HUES48 (cell line): ENCODE results near the gene MTX1.
A peak's percentile ranks its signal among the peaks of the same experiment; 100 is the strongest.
"Not testable (repeated sequence)": the region's sequence is repeated elsewhere in the genome, so short reads cannot be mapped to it uniquely, and the experiment has no call there.

Experiments used
- H3K27ac ChIP-seq: one replicate; pipeline ENCODE4 v1.7.0; 2013; ENCODE audit warnings: low read depth, low read length, inconsistent platforms
- H3K27me3 ChIP-seq: 2 replicates; pipeline ENCODE4 v1.6.1; 2013; ENCODE audit warnings: mild to moderate bottlenecking, low read length; ENCODE audit not compliant: control insufficient read depth, insufficient read depth
- H3K36me3 ChIP-seq: 2 replicates; pipeline ENCODE4 v1.6.1; 2013; ENCODE audit warnings: low read length; ENCODE audit not compliant: control insufficient read depth, insufficient read depth
- H3K4me1 ChIP-seq: 2 replicates; pipeline ENCODE4 v1.6.1; 2013; ENCODE audit warnings: mild to moderate bottlenecking, low read length; ENCODE audit not compliant: control insufficient read depth, insufficient read depth
- H3K4me3 ChIP-seq: 2 replicates; pipeline ENCODE4 v1.5.1; 2013; ENCODE audit warnings: mild to moderate bottlenecking, low read depth, low read length
- H3K9ac ChIP-seq: 2 replicates; pipeline ENCODE4 v1.6.1; 2013; ENCODE audit warnings: mild to moderate bottlenecking, low read depth, low read length, moderate library complexity
- H3K9me3 ChIP-seq: 2 replicates; pipeline ENCODE4 v1.6.1; 2013; ENCODE audit warnings: low read length; ENCODE audit not compliant: control insufficient read depth, insufficient read depth

Gene MTX1

DNA sequence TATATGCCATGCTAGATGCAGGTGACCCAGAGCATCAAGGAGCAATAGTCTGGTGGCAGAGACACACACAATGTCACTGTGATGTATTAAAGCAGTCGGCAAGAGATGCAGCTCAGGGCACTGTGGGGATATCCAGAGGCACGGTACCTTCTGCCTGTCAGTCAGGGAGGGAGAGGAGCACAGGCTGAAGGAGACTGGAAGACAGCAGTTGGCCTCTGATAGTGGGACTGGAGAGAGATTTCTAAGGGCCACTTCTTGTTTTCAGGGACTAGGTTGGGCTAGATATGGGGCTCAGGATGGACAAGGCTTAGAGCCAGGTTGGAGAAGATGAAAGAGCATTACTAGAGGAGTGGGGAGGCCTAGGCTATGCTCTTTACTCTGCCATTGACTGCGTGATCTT is 22.8 kb downstream of the MTX1 start:
- not testable (repeated sequence) for H3K27ac ChIP-seq, H3K4me3 ChIP-seq, H3K4me1 ChIP-seq, H3K27me3 ChIP-seq, H3K36me3 ChIP-seq, H3K9me3 ChIP-seq, H3K9ac ChIP-seq

DNA sequence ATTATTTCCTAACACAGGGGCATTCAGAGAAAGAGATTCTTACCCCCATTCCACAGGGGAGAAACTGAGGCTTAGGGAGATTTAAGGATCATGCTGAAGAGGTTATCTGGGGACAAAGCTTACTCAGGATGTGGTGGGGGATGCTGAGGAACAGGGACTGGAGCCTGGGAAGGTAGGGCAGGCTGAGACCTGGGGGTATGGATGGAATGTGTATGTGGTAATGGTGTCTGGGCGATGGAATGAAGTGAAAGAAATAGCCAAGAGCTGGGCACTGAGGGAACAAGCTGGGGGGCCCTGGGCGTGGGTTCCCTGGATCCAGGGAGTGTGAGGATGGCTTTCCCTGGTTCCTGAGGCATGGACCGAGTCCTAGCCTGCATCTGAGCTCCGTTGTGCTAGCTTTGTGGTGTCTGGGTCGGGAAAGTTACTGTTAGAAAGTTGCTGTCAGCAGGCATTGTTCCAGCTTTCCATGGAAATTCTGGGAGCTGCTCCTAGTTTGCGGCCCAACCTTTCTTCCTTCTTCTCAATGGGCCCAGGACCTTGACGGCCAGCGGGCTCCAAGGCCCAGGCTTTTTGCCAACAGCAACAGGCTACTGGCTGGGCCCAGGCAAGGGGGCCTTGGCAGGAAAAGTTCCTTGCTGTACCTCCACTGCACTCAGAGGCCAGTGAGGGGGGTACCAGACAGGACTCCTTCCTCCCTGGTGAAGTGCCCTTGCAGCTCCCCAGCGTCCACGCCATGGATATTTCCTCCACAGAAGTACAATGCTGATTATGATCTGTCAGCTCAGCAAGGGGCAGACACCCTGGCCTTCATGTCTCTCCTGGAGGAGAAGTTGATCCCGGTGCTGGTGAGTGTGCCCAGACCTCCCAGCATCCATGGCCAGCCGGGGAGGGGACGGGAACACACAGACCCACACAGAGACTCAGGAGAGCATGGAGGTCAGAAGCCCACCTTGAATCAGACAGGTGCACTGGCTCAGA is 23.8 kb downstream of the MTX1 start:
- H3K4me3 ChIP-seq, H3K36me3 ChIP-seq, H3K27ac ChIP-seq, H3K9ac ChIP-seq, H3K27me3 ChIP-seq, H3K9me3 ChIP-seq, H3K4me1 ChIP-seq: not testable (repeated sequence)

DNA sequence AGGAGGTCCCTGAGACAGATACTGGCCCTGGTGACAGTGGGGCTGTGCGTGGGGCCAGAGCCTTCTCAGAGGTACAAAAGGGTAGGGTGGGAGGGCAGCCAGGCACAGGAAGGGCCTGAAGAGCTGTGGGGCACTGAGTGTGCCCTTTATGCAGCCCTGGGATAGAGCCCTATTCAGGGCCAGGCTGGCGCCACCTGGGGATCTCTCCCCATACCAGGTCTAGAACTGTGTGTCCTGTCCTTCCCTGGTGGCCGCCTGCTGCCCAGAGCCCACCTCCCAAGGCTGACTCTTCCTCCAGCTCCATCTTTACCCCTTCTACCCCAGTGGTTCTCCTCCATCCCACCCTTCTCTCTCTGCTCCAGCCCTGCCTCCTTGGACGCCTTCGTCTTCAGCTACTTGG is 25.0 kb downstream of the MTX1 start:
- H3K27me3 ChIP-seq, H3K9me3 ChIP-seq, H3K27ac ChIP-seq, H3K4me1 ChIP-seq, H3K9ac ChIP-seq, H3K4me3 ChIP-seq, H3K36me3 ChIP-seq: not testable (repeated sequence)

DNA sequence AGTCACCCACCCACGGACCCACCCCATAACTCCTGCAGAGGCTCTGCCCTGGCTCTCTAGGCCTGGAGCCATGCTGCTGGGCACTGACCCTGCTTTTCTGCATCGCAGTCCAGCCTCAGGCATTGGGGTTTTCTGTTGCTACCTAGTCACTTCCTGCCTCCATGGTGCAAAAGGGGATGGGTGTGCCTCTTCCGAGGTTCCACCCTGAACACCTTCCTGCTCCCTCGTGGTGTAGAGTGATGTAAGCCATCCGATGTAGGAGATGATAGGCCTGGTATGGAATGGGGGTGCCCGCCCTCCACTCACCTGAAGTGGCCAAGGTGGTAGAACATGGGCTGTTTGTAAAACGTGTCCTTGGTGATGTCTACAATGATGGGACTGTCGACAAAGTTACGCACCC is 26.9 kb downstream of the MTX1 start:
- not testable (repeated sequence) for H3K4me3 ChIP-seq, H3K36me3 ChIP-seq, H3K9ac ChIP-seq, H3K4me1 ChIP-seq, H3K9me3 ChIP-seq, H3K27me3 ChIP-seq, H3K27ac ChIP-seq

DNA sequence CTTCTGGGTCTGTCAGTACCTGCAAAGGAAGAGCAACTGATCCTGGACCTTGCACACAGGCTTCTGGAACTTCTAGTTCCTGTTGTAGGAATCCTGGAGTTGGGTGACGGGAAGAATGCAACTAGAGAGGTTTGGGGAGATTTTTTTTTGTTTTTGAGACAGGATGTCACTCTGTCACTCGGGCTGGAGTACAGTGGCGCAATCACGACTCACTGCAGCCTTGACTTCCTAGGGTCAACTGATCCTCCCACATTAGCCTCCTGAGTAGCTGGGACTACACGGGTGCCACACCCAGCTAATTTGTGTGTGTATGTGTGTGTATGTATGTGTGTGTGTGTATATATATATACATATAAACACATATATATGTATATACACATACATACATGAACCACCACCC is 28.0 kb downstream of the MTX1 start:
- Histone ChIP-seq H3K27ac (no peak overlapping the region), H3K27me3 (no peaks in the 10 kb centered on the region), H3K9ac (no peak overlapping the region), H3K4me1 (no peaks in the 10 kb centered on the region), H3K4me3 (no peak overlapping the region), H3K9me3 (no peaks in the 10 kb centered on the region), H3K36me3 (no peaks in the 10 kb centered on the region; the same call in 1 of the 2 replicates)

DNA sequence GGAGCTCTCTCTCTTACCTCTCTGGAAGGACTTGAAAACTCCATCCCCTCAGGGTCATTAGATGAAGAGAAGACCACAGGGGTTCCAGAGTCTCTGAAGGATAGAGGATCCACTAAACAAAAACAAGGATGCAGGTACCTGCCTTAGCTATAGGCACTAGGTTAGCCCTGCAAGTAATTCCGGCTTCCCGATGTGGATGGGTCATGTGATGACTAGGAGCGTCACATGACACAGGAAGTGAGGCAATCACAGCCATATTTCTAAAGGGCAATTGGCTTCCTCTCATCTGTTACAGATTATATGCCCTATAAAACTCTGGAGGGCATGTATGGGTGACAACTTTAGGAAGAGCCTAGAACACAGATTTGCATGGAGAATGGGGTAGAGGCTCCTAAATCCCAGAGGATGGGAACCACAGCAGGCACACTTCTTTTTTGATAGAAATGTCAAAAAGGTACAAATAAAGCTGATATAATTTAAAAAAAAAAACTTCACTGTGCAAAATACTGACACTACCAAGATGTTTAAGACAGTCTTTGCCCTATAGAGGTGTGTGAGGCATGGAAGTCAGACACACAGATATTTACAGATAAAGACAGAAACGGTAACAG is 32.7 kb downstream of the MTX1 start:
- no peaks in the 10 kb centered on the region for H3K36me3 ChIP-seq
- no peak overlapping the region for H3K9ac ChIP-seq
- peak overlapping the region; percentile 58 for H3K4me3 ChIP-seq
- H3K9me3 ChIP-seq = no peaks in the 10 kb centered on the region
- H3K27me3 ChIP-seq = peaks cover 10% of the 10 kb centered on the region
- peaks cover 3% of the 10 kb centered on the region; the same call in 1 of the 2 replicates for H3K4me1 ChIP-seq
- peak overlapping the region; percentile 4 for H3K27ac ChIP-seq

DNA sequence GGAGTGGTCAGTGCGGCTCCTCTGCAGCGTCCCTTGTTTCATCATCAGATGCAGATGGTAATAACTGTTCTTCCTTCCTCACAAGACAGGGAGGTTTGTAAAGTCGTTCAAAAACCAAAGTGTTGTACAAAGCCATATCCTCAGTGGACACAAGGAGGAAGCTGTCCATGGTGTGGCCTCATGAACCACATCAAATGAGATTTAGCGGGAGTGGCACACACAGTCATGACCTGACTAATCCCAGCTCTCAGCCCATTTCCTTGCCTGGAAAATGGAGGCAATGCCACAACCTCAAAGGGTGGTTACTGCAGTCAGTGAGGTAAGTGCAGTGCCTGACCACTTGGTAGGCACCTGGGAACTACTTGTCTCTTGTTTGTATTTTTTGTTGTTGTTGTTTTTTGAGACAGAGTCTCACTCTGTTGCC is 33.4 kb downstream of the MTX1 start:
- no peaks in the 10 kb centered on the region for H3K36me3 ChIP-seq
- no peak overlapping the region for H3K9ac ChIP-seq
- no peaks in the 10 kb centered on the region for H3K9me3 ChIP-seq
- H3K4me1 ChIP-seq = peaks cover 3% of the 10 kb centered on the region; the same call in 1 of the 2 replicates
- no peak overlapping the region for H3K4me3 ChIP-seq
- no peak overlapping the region for H3K27ac ChIP-seq
- peaks cover 16% of the 10 kb centered on the region for H3K27me3 ChIP-seq

DNA sequence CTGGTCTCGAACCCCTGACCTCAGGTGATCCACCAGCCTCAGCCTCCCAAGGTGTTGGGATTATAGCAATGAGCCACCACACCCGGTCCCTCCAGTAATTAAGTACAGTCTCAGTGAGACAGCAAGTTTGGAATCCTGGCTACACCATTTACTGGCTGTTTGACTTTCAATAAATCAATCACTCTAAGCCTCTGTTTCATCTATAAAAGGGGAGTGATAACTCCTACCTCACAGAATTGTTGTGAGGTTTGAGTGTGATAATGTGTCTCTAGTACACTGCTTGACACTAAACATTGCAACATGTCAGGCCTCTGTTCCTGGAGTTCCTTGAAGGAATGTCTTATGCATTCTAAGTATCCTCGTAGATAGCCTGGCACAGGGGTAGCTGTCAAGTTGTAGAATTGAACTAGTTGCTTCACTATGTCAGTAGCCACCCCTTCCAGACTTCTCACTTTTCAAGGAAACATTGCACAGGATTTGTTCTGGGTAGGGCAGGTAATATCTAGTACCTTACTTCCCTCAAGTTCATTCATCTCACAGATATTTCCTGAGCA is 34.4 kb downstream of the MTX1 start:
- Histone ChIP-seq H3K4me3 (no peak overlapping the region; the same call in 1 of the 2 replicates), H3K27ac (no peak overlapping the region), H3K4me1 (peaks cover 3% of the 10 kb centered on the region; the same call in 1 of the 2 replicates), H3K9me3 (no peaks in the 10 kb centered on the region), H3K9ac (no peak overlapping the region), H3K36me3 (peaks cover 9% of the 10 kb centered on the region; the same call in 1 of the 2 replicates), H3K27me3 (peaks cover 16% of the 10 kb centered on the region)

DNA sequence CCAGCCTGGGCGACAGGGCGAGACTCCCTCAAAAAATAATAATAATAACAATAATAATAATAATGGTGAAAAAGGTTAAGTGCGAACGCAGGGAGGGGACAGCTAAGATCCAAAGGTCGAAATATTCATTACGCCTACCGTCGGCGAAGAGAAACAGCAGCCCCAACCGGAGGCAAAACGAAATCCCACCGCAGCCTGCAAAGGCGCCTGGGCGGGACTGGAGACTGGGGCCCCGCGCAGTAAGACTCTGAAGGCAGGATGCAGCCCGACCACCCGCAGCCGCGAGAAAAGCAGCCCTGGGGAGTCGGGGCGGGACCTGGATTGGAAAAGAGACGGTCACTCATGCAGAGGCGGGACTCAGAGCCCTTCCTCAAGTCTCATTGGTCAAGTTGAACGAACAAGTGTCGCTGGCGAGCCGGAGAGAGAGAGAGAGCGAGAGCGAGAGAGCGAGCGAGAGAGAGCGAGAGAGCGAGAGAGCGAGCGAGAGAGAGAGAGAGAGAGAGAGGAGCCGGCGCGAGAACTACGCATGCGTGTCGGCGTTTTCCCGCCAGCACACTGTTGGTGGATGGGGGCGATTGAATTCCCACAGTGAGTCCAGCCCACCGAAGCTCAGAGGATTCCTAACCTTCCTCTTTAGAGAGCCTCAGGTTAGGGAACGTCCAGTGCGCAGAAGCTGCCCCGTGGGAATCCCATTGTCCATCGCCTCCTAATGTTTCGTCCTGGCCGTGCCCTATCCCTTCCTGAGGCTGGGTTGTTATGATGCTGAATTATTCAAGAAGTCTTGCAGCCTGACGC is 36.1 kb downstream of the MTX1 start:
- peak overlapping the region; percentile 72 for H3K4me3 ChIP-seq
- H3K9ac ChIP-seq = peak overlapping the region; percentile 76
- H3K4me1 ChIP-seq = peaks cover 3% of the 10 kb centered on the region; the same call in 1 of the 2 replicates
- peak overlapping the region; percentile 98 for H3K27ac ChIP-seq
- peaks cover 15% of the 10 kb centered on the region; the same call in 1 of the 2 replicates for H3K36me3 ChIP-seq
- no peaks in the 10 kb centered on the region for H3K9me3 ChIP-seq
- H3K27me3 ChIP-seq = peaks cover 16% of the 10 kb centered on the region

DNA sequence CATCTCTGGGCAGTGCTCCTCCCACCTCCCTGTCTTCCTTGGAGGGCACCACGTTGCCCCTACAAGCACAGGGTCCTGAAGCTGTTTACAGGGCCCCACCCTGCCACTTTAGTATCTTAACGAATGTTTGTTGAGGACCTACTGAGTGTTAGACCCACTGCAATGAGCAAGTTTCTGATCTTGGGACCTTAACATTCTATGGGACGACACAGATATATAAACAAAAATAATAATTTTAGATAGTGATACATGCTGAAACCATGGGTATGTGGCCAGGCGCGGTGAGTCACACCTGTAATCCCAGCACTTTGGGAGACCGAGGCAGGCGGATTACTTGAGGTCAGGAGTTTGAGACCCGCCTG is 36.6 kb downstream of the MTX1 start:
- Histone ChIP-seq H3K27ac (peak overlapping the region; percentile 98), H3K9me3 (no peaks in the 10 kb centered on the region)

More for the DNA sequence above, 36.6 kb downstream of the MTX1 start:
- H3K4me3 ChIP-seq = peak overlapping the region; percentile 72
- H3K27me3 ChIP-seq = peaks cover 16% of the 10 kb centered on the region
- H3K9ac ChIP-seq = peak overlapping the region; percentile 76
- peaks cover 3% of the 10 kb centered on the region; the same call in 1 of the 2 replicates for H3K4me1 ChIP-seq
- H3K36me3 ChIP-seq = peaks cover 15% of the 10 kb centered on the region; the same call in 1 of the 2 replicates
